Sigmoid colon (tissue), 7 donors: ENCODE measurements around the gene DAPK1. TPM values are rescaled to one million over a fixed set of nuclear protein-coding genes. Genes with fewer than 3 reads are reported as not detected.

Source experiments
- DNase-seq: peaks from one replicate; pipeline ENCODE4 v3.0.0-alpha.2; 2019
- H3K27ac ChIP-seq, 4 donors: fragments of 200-600 bp; sonication (generic); one replicate each; pipeline ENCODE4 v1.5.1; 2016 to 2019; ENCODE audit warnings: mild to moderate bottlenecking in 1 of 4
- H3K27me3 ChIP-seq, 3 donors: fragments of 200-600 bp; sonication (generic); one replicate each; pipeline ENCODE4 v1.5.1; 2019; ENCODE audit warnings: mild to moderate bottlenecking in 1 of 3
- H3K36me3 ChIP-seq, 4 donors: fragments of 200-600 bp; sonication (generic); one replicate each; pipeline ENCODE4 v1.5.1; 2016 to 2019
- H3K4me1 ChIP-seq, 4 donors: fragments of 200-600 bp; sonication (generic); one replicate each; pipeline ENCODE4 v1.5.1; 2017 to 2019
- H3K4me3 ChIP-seq, 4 donors: fragments of 200-600 bp; sonication (generic); one replicate each; pipeline ENCODE4 v1.5.1; 2017 to 2019; ENCODE audit warnings: mild to moderate bottlenecking in 2 of 4, moderate library complexity in 1 of 4
- H3K9me3 ChIP-seq, 4 donors: fragments of 200-600 bp in 3 of 4; sonication (generic) in 3 of 4; one replicate each; pipeline versions ENCODE4 v1.5.1 to v1.6.1; 2013 to 2019
- EP300 ChIP-seq, 4 donors: sonication (generic); formaldehyde crosslinking; IDR thresholded peaks; one replicate each; pipeline ENCODE4 v1.6.1; 2017; ENCODE audit warnings: antibody characterized with exemption in 4 of 4
- POLR2A ChIP-seq, 2 donors: fragments of 450-650 bp; IDR thresholded peaks; one replicate each; pipeline ENCODE4 v1.6.1; 2016; ENCODE audit warnings: antibody characterized with exemption in 2 of 2, mild to moderate bottlenecking in 2 of 2, moderate library complexity in 2 of 2
- POLR2AphosphoS5 ChIP-seq, 4 donors: sonication (generic); formaldehyde crosslinking; IDR thresholded peaks; one replicate each; pipeline ENCODE4 v1.6.1; 2017; ENCODE audit warnings: antibody characterized with exemption in 4 of 4
- WGBS, 2 donors: extraction: QIAGEN DNeasy Blood & Tissue Kit; methylation state at CpG; one replicate each; pipeline ENCODE4 v1.1.7; 2013; 5-methylcytosine and 5-hydroxymethylcytosine counted together
- intact Hi-C: fragments of 100-400 bp; cut with DNase I; formaldehyde crosslinking; loops from one replicate; pipeline ENCODE4 v1.15.1; 2023
- polyA plus RNA-seq, 3 donors: library from polyadenylated mRNA; stranded (reverse); fragments of 200-250 nt; gene quantifications; one replicate each; pipeline ENCODE4 v1.2.3, GENCODE V29; 2013
- total RNA-seq, 4 donors: library from RNA; depleted of rRNA; stranded (reverse); fragments of >200 nt; gene quantifications; one replicate each; pipeline ENCODE4 v1.1.0, GENCODE V29; 2016
- TF ChIP-seq, protein P1 (sequence below), 4 experiments: fragments of 450-650 bp in 3 of 4; fragments of 200-600 bp in 1 of 4; IDR thresholded peaks; one replicate each; pipeline ENCODE4 v1.5.1; 2016 to 2019; ENCODE audit warnings: antibody characterized with exemption in 4 of 4, mild to moderate bottlenecking in 3 of 4, moderate library complexity in 2 of 4
- donor health status: healthy with polysubstance abuse.
- donor health status: Bipolar disorder and iron deficiency.
- donor health status: healthy.

DAPK1 gene
- total and polyA plus RNA-seq, 7 donors: 4.8 to 92.5 (median 78.1) TPM

- H3K4me3 ChIP-seq: no peak overlapping the region
- peak; percentile 70 for DNase-seq
- no peaks in the 10 kb centered on the region for H3K27me3 ChIP-seq
- peak overlapping the region; percentile 3 to 61 (median 39) for H3K27ac ChIP-seq
- WGBS, 2 donors: 59 to 65% methylated on average over 7 of the region's 7 CpGs
- intact Hi-C loops: no loop called here
- no peaks in the 10 kb centered on the region for H3K9me3 ChIP-seq
- no peaks in the 10 kb centered on the region for H3K36me3 ChIP-seq
- peaks cover 0 to 12% (median 7%) of the 10 kb centered on the region in 4 donors for H3K4me1 ChIP-seq
- peak in 1 of 4 donors; percentile 10 for TF ChIP-seq EP300 (IDR thresholded peaks at IDR 0.05)
- peak in 2 of 4 donors; percentile 34 to 67 for TF ChIP-seq POLR2AphosphoS5 (IDR thresholded peaks at IDR 0.05)
- TF ChIP-seq POLR2A (IDR thresholded peaks at IDR 0.05): no peak
Observed at GRCh38 chr9:87464110-87464991, 33.3 kb upstream of the DAPK1 start.

DNA sequence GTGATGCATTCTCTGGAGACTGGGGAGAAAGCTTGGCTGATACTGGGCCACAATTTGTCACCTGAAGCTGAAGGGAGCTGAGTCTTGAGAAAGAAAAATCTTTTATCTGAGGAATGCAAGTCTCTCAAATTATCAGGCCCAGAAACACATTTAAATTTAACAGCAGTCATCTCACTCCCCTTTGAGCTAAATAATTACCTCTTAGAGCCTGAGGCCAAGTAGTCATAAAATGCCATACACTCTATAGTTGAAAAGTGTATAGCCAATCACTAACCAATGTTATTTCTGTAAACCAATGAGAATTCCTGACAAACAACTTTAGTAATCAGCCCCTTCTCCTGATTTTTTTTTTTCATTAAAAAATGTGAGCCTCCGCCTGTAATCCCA is 32.7 kb upstream of the DAPK1 start:
- TF ChIP-seq POLR2AphosphoS5 (IDR thresholded peaks at IDR 0.05): no peak
- no peak for TF ChIP-seq EP300 (IDR thresholded peaks at IDR 0.05)
- TF ChIP-seq POLR2A (IDR thresholded peaks at IDR 0.05): no peak
- TF ChIP-seq, protein P1, sequence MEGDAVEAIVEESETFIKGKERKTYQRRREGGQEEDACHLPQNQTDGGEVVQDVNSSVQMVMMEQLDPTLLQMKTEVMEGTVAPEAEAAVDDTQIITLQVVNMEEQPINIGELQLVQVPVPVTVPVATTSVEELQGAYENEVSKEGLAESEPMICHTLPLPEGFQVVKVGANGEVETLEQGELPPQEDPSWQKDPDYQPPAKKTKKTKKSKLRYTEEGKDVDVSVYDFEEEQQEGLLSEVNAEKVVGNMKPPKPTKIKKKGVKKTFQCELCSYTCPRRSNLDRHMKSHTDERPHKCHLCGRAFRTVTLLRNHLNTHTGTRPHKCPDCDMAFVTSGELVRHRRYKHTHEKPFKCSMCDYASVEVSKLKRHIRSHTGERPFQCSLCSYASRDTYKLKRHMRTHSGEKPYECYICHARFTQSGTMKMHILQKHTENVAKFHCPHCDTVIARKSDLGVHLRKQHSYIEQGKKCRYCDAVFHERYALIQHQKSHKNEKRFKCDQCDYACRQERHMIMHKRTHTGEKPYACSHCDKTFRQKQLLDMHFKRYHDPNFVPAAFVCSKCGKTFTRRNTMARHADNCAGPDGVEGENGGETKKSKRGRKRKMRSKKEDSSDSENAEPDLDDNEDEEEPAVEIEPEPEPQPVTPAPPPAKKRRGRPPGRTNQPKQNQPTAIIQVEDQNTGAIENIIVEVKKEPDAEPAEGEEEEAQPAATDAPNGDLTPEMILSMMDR (IDR thresholded peaks at IDR 0.05): no peak
- 93 to 98% methylated on average over 1 of the region's 1 CpG for WGBS, 2 donors
- H3K36me3 ChIP-seq: no peaks in the 10 kb centered on the region
- no peak for DNase-seq
- H3K4me3 ChIP-seq: no peak overlapping the region
- H3K27ac ChIP-seq: peak overlapping the region in 1 of 4 donors; percentile 61
- H3K9me3 ChIP-seq: no peaks in the 10 kb centered on the region
- intact Hi-C loops: no loop called here
- no peaks in the 10 kb centered on the region for H3K27me3 ChIP-seq
- peaks cover 0 to 12% (median 7%) of the 10 kb centered on the region in 4 donors for H3K4me1 ChIP-seq

DNA sequence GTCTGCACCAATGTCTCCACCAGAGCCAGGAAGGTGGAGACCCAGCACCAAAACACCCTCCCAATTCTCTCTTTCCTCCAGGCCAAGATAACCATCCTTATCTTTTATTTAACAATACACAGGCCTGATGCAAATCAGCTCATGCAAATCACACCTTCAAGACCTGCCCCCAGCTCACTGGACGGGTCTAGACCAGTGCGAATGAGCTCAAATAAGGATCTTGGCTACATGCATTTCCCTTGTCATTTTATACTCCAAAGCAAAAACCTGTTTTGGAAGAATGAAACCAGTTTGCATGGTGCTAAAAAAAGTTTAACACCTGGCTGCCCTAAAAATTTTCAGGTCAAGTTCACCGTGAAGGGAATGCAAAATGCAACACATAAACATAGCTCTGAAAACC is 31.9 kb upstream of the DAPK1 start:
- Histone ChIP-seq H3K27me3 (no peaks in the 10 kb centered on the region), H3K4me3 (no peak overlapping the region), H3K27ac (no peak overlapping the region), H3K36me3 (no peaks in the 10 kb centered on the region), H3K9me3 (no peaks in the 10 kb centered on the region), H3K4me1 (peaks cover 0 to 12% (median 7%) of the 10 kb centered on the region in 4 donors)
- TF ChIP-seq EP300 (IDR thresholded peaks at IDR 0.05) (no peak), POLR2A (IDR thresholded peaks at IDR 0.05) (no peak), POLR2AphosphoS5 (IDR thresholded peaks at IDR 0.05) (no peak)
- TF ChIP-seq, protein P1 (IDR thresholded peaks at IDR 0.05): no peak
- no peak for DNase-seq
- WGBS, 2 donors: 73 to 78% methylated on average over 3 of the region's 3 CpGs
- intact Hi-C loops: no loop called here

DNA sequence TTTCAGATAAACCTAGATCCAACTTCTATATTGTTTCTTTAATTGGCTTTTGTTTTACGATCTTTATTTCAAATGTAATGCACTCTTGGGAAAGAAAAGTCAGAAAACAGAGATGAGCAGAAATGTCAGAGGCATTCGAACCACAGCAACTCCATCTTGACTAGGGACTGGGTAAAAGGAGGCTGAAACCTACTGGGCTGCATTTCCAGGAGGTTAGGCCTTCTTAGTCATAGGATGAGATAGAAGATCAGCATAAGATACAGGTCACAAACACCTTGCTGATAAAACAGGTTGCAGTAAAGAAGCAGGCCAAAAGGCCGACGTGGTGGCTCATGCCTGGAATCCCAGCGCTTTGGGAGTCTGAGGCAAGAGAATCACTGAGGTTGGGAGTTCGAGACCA is 30.5 kb upstream of the DAPK1 start:
- intact Hi-C loops: no loop called here
- DNase-seq: no peak
- Histone ChIP-seq H3K9me3 (no peaks in the 10 kb centered on the region), H3K4me3 (no peak overlapping the region), H3K27me3 (no peaks in the 10 kb centered on the region), H3K4me1 (peaks cover 0 to 12% (median 7%) of the 10 kb centered on the region in 4 donors), H3K27ac (no peak overlapping the region), H3K36me3 (no peaks in the 10 kb centered on the region)
- no peak for TF ChIP-seq POLR2AphosphoS5 (IDR thresholded peaks at IDR 0.05)
- TF ChIP-seq, protein P1 (IDR thresholded peaks at IDR 0.05): no peak
- no peak for TF ChIP-seq EP300 (IDR thresholded peaks at IDR 0.05)
- no peak for TF ChIP-seq POLR2A (IDR thresholded peaks at IDR 0.05)
- WGBS, 2 donors: 87 to 95% methylated on average over 6 of the region's 6 CpGs

DNA sequence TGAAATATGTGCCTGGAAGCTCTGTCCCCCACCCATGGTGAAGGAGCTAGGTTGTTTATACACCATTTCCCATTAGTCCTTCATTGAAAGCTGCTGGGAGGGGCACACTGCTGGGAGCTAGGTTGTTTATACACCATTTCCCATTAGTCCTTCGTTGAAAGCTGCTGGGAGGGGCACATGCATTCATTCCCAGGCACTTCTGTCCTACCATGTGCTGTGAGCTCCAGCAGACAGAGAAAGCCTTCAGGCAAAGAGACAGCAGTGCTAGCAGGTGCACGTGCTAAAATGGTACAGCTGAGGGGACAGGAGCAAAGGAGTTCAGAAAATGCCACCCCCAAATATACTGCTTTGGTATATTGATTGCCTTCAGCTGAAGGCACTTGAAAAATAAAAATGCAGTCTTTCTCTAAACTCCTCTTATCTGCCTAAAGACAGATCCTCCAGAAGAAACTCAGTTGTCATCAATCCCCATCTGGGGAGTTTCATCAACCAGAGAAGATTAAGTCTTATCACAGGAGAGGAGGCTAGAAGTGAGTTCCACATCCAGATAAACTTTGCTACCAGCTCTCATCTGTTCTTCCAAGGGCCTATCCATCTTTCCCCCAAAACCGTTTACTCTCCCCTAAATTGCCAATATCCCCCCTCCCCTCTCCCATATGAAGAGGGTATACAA is 27.7 kb upstream of the DAPK1 start:
- intact Hi-C loops: loop anchor here (10.0 kb wide), 1 partner anchor 105 kb away; no protein-coding TSS in a partner anchor
- no peak for DNase-seq
- Histone ChIP-seq H3K27ac (no peak overlapping the region), H3K4me3 (no peak overlapping the region), H3K9me3 (no peaks in the 10 kb centered on the region), H3K4me1 (no peaks in the 10 kb centered on the region), H3K27me3 (no peaks in the 10 kb centered on the region), H3K36me3 (no peaks in the 10 kb centered on the region)
- no peak for TF ChIP-seq POLR2A (IDR thresholded peaks at IDR 0.05)
- no peak for TF ChIP-seq EP300 (IDR thresholded peaks at IDR 0.05)
- TF ChIP-seq, protein P1 (IDR thresholded peaks at IDR 0.05): no peak
- no peak for TF ChIP-seq POLR2AphosphoS5 (IDR thresholded peaks at IDR 0.05)
- 66 to 70% methylated on average over 3 of the region's 3 CpGs for WGBS, 2 donors
